ENCODE measurements around the gene FILIP1L.

Gene FILIP1L

DNA sequence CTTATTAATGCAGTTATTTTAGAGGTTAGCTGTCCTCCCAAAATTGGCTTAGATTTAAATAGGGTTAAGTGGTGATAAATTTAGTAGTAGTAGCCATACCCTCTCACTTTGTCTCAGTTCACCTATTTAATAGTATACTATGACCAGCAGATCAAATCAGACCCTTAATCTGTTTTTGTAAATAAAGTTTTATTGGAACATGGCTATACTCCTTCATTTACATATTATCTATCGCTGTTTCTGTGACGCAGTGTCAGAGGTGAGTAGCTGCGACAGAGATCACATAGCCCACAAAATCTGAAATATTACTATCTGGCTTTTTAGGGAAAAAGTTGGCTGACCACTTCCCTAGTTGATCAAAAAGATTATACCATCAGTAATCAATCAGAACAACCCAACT is 113.2 kb downstream of the FILIP1L start:
- no peak overlapping the region for H3K4me3 Mint-ChIP-seq
- no peaks in the 10 kb centered on the region for H3K27me3 Mint-ChIP-seq (ENCODE audit: low read depth, poor library complexity)
- no peak for DNase-seq
- peaks cover 16% of the 10 kb centered on the region for H3K36me3 Mint-ChIP-seq (ENCODE audit: low read depth)
- TF ChIP-seq, protein P1, sequence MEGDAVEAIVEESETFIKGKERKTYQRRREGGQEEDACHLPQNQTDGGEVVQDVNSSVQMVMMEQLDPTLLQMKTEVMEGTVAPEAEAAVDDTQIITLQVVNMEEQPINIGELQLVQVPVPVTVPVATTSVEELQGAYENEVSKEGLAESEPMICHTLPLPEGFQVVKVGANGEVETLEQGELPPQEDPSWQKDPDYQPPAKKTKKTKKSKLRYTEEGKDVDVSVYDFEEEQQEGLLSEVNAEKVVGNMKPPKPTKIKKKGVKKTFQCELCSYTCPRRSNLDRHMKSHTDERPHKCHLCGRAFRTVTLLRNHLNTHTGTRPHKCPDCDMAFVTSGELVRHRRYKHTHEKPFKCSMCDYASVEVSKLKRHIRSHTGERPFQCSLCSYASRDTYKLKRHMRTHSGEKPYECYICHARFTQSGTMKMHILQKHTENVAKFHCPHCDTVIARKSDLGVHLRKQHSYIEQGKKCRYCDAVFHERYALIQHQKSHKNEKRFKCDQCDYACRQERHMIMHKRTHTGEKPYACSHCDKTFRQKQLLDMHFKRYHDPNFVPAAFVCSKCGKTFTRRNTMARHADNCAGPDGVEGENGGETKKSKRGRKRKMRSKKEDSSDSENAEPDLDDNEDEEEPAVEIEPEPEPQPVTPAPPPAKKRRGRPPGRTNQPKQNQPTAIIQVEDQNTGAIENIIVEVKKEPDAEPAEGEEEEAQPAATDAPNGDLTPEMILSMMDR (IDR thresholded peaks at IDR 0.05): no peak
- H3K4me1 Mint-ChIP-seq: peaks cover 18% of the 10 kb centered on the region
- H3K9me3 Mint-ChIP-seq: peaks cover 17% of the 10 kb centered on the region
- H3K27ac Mint-ChIP-seq: no peak overlapping the region

DNA sequence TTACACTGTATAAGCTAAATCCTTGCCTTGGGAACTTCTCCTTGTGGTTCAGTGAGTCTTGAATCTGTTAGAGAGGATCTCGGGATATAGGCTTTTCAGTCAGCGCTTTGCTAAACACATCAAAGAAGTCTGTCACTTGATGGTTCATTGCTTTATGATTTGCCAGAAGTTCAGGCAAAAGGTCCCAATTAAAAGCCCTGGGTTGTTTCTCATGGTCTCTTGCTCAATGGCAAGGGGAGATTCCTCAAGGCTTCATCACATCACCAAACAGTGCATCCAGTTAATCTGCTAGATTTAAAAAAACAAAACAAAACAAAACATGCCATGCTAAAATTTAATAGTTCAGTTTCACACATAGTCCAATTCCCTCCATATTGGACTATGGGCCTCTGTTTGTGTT is 114.8 kb downstream of the FILIP1L start:
- Mint-ChIP-seq H3K27ac (no peak overlapping the region), H3K4me1 (peaks cover 15% of the 10 kb centered on the region), H3K27me3 (ENCODE audit: low read depth, poor library complexity) (no peaks in the 10 kb centered on the region), H3K36me3 (ENCODE audit: low read depth) (peaks cover 31% of the 10 kb centered on the region), H3K4me3 (no peak overlapping the region), H3K9me3 (peaks cover 32% of the 10 kb centered on the region)
- TF ChIP-seq, protein P1 (IDR thresholded peaks at IDR 0.05): no peak
- no peak for DNase-seq

DNA sequence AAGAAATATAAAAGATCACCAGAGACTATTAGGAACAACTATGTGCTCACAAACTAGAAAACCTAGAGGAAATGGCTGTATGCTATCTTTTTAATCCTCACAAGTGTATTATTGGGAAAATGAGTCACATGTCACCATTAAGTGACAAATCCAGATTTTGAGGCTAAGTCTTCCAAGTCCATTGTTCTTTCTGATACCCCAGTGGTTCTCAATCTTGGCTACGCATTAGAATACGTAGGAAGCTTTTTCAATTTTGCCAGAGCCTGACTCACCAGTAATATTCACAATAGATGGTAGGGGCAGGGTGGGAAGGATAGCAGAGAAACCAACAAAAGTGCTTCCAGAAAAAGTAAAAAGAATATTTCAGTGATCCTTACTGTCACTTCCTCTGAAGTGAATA is 117.0 kb downstream of the FILIP1L start:
- TF ChIP-seq, protein P1 (IDR thresholded peaks at IDR 0.05): no peak
- DNase-seq: no peak
- Mint-ChIP-seq H3K27me3 (ENCODE audit: low read depth, poor library complexity) (no peaks in the 10 kb centered on the region), H3K27ac (no peak overlapping the region), H3K4me1 (peaks cover 9% of the 10 kb centered on the region), H3K9me3 (peaks cover 50% of the 10 kb centered on the region), H3K4me3 (no peak overlapping the region), H3K36me3 (ENCODE audit: low read depth) (peaks cover 51% of the 10 kb centered on the region)

DNA sequence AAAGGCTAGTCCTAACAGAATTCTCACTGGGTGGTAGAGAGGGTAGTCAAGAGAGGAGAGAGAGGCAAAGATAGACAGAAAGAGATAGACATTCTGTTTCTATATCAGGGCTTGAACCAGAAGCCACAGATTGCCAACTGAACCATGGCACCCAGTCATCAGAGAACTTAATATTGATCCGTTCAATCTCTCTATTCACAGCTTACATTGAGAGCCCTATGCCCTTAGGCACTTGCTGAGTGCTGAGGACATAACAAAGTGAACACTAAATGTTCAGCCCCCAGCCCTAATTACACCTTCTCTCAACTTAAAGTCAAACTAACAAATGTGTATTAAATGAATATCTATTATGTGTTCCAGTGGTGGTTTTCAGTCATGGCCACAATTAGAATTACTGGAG is 124.1 kb downstream of the FILIP1L start:
- TF ChIP-seq, protein P1 (IDR thresholded peaks at IDR 0.05): no peak
- Mint-ChIP-seq H3K36me3 (ENCODE audit: low read depth) (peaks cover 26% of the 10 kb centered on the region), H3K4me1 (no peaks in the 10 kb centered on the region)

DNA sequence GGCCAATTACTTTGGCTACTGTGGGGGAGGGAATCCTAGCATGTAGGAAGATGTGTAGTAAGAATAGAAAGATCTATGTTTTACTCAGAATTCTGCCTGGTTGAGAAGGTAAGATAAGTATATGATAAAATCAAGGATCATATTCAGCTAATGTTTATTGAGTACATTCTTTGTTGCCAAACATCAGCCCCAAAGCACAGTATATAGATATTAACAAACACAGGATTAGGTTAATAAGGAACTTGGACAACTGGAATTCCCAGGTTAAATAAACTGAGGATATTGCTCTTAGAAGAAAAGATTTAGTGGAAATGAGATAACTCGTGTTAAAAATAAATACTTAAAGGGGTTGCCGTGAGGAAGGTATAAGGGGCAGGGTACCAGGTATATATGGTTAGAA is 129.6 kb downstream of the FILIP1L start:
- Mint-ChIP-seq H3K9me3 (no peaks in the 10 kb centered on the region), H3K27ac (no peak overlapping the region), H3K27me3 (ENCODE audit: low read depth, poor library complexity) (no peaks in the 10 kb centered on the region), H3K36me3 (ENCODE audit: low read depth) (peaks cover 6% of the 10 kb centered on the region), H3K4me3 (no peak overlapping the region), H3K4me1 (no peaks in the 10 kb centered on the region)
- no peak for DNase-seq
- TF ChIP-seq, protein P1 (IDR thresholded peaks at IDR 0.05): no peak

More for the DNA sequence above, 124.1 kb downstream of the FILIP1L start:
- Mint-ChIP-seq H3K9me3 (peaks cover 24% of the 10 kb centered on the region), H3K27me3 (ENCODE audit: low read depth, poor library complexity) (no peaks in the 10 kb centered on the region), H3K4me3 (no peak overlapping the region), H3K27ac (no peak overlapping the region)
- no peak for DNase-seq

DNA sequence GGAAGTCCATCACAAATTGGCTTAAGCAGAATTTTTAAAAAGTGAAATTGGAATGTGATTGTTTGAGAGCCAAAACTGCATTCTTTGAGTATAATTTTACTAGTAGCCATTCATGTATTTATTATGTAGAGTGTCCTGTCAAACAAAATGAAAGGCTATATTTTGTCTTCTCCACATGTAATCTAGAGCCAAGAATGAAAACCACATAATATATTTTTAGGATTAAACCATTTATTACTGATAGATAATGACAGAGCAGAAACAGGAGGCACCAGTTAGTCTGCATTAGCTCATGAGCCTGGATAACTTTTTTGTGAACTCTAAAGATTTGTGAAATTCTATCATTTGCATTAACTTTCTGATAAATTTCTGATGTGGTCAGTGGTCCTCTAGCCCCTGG is 130.2 kb downstream of the FILIP1L start:
- H3K4me1 Mint-ChIP-seq: no peaks in the 10 kb centered on the region
- TF ChIP-seq, protein P1 (IDR thresholded peaks at IDR 0.05): no peak
- no peak overlapping the region for H3K4me3 Mint-ChIP-seq
- no peaks in the 10 kb centered on the region for H3K9me3 Mint-ChIP-seq
- H3K36me3 Mint-ChIP-seq (ENCODE audit: low read depth): peaks cover 6% of the 10 kb centered on the region
- no peaks in the 10 kb centered on the region for H3K27me3 Mint-ChIP-seq (ENCODE audit: low read depth, poor library complexity)
- H3K27ac Mint-ChIP-seq: no peak overlapping the region
- no peak for DNase-seq

Data from nephron progenitor cell (in vitro differentiated cells).